NOMO-1 treated with dmso at 0.1 percent for 144 hours (cell line): ENCODE data around the gene LZTS2.

Source experiments
- DNase-seq: peaks from one replicate; lab custom pipeline; 2025; ENCODE audit not compliant: unreplicated experiment; lab: John Stamatoyannopoulos, UW

Gene LZTS2

DNA sequence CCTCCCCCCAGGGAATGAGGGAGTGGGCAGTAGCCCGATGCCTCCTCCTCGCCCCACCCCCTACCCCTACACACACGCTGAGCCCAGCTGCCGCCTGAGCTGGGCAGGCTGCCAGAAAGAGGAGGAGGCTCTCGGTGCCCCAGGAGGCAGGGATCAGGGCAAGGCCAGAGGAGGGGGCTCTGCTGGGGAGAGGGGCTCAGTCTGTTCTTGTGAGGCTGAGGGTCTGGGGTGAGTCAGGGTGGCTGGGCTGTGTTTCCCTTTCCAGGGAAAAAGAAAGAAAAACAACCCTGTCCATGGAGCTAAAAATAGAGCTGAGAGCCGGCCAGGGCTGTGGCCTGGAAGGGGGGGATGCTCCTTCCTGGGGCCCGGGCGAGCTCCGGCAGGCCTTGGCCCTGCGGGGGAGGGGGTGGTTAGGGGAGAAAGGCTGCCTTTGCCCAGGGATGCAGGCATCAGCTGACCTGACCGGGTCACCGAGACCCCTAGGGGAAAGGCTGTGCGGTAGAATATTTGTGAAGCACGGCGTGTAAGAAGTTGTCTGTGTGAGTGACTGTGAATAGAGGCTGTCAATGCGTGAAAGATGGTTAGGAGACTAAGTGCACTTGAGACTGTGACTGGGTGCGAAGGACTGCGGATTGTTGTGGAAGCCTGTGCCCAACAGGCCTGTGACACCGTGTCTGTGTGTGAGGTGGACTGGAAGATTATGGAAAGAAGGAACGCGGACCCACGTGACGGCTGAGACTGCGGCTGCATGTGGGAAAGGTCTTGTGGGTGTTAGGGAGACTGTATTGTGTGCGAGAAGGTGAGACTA, 1.2 kb upstream of the LZTS2 start:
- DNase-seq = peak; percentile 40

DNA sequence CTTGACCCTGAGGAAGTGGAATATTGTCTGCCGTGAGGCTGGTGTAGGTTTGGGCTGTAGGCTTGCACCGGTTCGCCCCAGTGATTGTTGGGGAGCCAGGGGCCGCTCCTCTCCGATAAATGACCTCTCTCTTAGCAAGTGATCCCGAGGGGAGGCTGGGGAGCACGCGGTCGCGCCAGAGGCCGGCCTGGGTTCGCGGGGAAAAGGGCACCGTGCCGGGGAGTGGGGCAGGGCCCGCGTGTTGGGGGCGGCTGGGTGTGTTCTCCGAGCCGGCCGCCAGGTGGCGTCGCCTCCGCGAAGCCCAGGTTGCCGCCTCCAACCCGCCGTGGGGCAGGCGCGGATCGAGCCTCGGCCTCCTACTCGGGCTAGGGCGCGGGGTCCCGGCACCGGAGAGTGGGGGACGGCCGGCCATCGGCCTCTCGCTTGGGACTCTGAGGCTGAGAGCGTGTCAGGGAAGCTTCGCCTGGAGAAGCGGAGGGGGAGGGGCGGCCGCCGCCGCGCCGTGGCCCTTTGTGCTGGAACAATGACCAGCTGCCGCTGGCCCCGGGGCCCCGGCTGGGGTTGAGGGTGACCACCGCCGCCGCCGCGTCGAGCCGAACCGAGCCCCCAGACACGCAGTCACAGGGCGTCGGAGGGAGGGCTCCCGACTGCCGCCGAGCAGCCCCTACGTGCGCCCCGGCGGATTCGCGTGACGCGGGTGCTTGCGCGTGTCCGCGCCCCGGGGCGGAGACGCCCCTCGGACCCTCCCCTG, 442 bp upstream of the LZTS2 start:
- DNase-seq = peak; percentile 31

DNA sequence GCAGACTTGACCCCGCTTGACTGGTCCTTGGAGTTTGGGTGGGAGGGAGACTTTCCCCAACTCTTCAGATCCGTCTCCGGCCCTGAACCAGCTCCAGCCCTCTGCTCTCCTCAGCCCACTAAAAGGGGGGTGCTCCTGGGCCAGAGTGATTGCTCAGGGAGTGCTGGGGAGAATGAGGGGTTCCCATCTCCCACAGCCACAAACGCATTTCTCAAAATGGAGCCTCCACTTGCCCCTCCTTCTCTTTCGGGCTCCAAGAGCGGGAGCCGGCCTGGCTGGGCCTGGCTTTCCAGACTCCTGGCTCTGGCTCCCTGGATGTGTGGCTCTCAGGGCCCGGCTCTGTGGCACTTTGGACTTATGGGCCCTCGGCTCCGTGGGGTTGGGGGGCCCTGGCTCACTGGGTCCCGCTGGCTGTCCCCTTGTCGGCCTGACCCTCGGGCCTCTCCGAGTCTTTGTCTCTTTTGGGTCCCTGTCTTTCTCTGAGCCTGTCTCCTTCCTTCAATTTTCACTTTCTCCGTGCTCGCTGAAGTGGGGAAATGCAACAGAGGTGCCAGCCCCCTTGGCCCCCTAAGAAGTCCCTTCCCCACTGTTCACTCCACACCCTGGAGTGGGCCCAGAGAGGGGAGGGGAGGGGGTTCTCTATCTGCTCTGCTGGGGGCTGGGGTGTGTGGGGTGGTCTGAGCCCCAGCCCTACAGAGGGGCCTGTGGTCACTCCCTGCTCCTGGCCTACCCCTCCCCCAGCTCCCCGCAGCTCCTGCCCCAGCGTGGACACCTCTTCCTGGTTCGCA, 713 bp downstream of the LZTS2 start:
- DNase-seq = no peak

DNA sequence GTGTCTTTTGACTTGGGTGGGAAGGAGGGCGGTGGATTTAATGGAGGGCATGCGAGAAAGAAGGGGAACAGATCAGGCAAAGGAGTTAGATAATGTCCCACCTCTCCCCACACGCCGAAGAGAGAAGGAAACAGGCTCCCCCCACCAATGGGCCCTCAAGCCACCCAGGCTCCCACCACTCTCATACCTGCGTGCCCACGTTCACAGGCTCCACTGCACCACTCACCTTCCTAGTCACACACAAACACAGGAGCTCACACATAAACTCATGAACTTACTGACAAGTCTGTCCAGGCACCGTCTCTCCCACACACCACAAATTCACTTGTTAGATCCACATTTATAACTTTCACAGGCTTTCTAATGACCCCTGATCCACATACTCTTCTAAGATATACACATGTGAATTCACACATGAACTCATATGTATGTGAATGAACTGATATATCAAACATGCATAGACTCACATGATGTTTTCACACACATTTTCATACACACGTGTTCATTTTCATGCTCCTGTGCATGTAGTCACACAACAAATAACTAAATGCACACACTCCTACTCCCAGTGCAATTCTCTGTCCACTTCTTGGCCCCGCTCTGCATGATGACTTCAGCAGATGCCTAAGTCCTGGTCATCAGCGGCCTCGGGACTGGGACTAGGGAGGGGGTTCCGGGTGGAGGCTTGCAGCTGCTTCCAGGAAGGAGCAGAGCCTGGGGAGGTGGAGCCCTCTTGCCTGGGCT, 1.5 kb downstream of the LZTS2 start:
- no peak for DNase-seq

DNA sequence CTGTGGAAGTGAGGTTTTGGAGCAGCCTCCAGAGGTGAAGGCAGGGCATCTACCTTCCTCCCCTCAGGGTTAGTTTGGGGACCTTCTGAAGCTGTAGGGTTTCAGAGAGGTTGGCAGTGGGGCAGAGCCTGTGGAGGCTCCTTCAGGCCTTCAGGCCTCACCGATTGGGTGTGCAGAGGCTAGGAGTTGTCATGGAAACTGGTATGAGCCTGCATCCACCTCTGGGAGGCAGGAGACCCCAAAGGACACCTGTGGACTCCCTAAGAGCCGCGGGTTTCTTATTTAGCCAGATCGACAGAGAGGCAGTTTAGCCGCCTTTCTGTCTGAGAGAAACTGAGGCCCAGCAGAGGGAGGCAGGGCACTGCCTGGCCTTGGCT, 2.0 kb downstream of the LZTS2 start:
- no peak for DNase-seq

DNA sequence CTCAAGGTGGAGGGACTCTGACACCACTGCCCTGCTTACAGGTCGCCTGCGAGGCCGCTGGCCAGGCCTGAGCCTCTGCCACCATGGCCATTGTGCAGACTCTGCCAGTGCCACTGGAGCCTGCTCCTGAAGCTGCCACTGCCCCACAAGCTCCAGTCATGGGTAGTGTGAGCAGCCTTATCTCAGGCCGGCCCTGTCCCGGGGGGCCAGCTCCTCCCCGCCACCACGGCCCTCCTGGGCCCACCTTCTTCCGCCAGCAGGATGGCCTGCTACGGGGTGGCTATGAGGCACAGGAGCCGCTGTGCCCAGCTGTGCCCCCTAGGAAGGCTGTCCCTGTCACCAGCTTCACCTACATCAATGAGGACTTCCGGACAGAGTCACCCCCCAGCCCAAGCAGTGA, 2.8 kb downstream of the LZTS2 start:
- no peak for DNase-seq

DNA sequence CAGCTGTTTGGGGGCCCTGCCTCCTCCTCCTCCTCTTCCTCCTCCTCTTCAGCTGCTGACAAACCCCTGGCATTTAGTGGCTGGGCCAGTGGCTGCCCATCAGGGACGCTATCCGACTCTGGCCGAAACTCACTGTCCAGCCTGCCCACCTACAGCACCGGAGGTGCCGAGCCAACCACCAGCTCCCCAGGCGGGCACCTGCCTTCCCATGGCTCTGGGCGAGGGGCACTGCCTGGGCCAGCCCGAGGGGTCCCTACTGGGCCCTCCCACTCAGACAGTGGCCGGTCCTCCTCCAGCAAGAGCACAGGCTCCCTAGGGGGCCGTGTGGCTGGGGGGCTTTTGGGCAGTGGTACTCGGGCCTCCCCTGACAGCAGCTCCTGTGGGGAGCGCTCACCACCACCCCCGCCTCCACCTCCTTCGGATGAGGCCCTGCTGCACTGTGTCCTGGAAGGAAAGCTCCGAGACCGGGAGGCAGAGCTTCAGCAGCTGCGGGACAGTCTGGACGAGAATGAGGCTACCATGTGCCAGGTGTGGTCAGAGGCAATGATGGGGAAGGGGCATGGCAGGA, 4.1 kb downstream of the LZTS2 start:
- DNase-seq = no peak

- DNase-seq = no peak
Observed at GRCh38 chr10:101005361-101005760, 5.8 kb downstream of the LZTS2 start.

DNA sequence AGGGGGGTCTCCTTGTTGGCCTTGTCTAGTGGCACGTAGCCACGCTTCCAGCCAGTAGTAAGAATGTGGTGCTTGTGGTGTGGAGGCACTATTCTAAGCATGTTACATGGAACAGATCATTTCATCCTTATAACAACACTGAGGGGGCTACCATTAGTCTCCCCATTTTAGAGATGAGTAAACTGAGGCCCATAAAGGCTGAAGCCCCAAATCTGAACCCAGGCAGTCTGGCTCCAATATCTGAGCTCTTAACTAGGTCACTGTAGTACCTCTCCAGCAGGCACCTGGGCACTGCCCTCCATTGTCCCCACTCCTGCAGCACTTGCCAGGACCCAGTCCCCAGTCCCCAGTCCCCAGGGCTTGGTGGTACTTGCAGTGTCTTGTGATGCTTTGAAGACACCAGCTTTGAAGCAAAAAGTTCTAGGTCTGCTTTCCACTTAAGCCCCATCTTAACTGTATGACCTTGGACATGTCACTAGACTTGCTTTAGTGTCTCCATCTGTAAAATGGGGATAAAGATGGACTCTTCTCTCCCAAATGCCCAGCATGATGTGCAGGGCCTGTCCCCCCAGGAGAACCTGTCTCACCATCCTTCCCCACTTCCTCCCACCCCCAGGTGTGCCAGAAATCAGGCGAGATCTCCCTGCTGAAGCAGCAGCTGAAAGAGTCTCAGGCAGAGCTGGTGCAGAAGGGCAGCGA, 6.4 kb downstream of the LZTS2 start:
- no peak for DNase-seq

GRCh38 chr10:101006593-101007098, 7.0 kb downstream of the LZTS2 start:
- DNase-seq = no peak

- DNase-seq = no peak
Observed at GRCh38 chr10:101007099-101007711, 7.6 kb downstream of the LZTS2 start.

DNA sequence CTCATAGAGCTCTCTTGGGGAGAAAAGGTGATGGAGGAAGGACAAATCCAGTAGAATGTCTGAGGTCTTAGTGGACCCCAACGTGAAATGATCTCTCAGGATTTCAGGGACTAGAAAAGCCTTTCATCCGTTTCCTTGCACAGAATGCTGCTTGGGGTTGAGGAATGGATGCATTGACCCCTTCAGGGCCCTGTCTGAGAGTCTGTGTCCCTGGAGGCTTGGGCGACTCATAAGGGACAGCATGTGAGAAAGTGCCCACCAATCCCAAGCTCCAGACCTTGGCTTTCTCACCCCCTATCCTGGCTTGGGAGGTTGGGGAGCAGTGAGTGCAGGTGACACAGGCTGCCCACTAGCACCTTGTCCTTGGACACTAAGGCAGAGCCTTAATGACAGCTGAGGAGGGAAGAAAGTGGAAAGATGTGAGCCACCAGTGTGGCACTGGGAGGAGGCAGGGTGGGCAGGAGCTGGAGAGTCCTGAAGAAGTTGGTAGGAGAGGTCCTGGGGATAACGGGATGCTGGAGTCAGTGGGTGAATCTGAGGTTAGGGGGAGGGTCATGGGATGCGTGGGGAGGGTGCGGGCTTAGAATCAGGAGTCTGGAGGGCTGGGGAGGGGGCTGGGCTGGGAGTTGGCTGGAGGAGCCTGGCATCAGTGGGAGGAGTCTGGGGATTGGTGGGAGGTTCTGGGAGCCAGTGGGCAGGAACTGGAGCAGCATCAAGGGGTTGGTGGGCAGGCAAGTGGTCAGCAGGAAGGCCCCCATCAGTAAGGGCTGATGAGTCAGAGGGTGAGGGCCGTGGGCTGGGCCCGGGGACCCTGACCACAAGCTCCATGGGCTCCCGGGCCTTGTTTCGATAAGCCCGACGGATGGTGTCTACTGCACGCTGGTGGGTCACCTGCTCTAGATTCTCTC, 8.6 kb downstream of the LZTS2 start:
- DNase-seq = no peak

- DNase-seq = no peak
Observed at GRCh38 chr10:101008823-101009423, 9.3 kb downstream of the LZTS2 start.

DNA sequence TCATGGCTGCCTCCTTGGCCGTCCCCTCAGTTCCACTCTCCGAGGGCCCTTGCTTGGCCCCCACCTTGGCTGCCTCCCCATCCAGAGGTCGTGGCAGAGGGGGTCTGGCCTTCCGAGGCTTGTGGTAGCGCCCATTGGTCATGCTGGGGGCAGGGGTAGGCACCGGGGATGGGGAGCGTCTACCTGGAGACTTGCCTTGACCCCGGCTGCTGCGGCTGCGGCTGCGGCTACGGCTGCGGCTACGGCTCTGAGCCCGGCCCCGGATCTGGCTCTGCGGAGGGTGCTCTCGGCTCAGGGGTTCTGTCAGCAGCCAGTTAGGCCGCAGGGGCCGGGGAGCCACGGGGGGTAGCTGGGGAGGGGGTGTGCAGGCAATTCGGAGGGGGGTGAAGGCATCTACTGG, 10.7 kb downstream of the LZTS2 start:
- no peak for DNase-seq

- no peak for DNase-seq
Observed at GRCh38 chr10:101011517-101012423, 12.2 kb downstream of the LZTS2 start.

GRCh38 chr10:101012525-101013364, 13.1 kb downstream of the LZTS2 start:
- DNase-seq = peak; percentile 73
